NCI-H774 (cell line): ENCODE results near the gene FUCA1.
"Not testable (repeated sequence)": the region's sequence is repeated elsewhere in the genome, so short reads cannot be mapped to it uniquely, and the experiment has no call there.

Experiments used
- DNase-seq: peaks from one replicate; lab custom pipeline; 2025; lab: John Stamatoyannopoulos, UW

FUCA1 gene

DNA sequence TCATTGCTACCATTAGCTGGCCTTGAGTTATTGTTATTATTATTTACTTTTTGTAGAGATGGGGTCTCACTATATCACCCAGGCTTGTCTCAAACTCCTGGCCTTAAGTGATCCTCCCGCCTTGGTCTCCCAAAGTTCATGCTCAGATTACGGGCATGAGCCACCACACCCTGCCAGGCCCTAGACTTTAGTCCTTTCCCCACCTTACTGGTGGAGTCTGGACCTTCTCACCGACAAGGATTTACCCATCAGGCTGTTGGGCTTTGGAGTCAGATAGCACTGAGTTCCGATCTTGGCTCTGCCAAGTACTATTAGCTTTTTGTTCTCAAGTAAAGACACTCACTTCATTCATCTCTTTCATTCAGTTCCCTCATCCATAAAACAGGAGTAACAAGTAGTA lies 27.9 kb upstream of the FUCA1 start:
- DNase-seq, result no peak

GRCh38 chr1:23895082-23895481 lies 27.0 kb upstream of the FUCA1 start:
- no peak for DNase-seq

DNA sequence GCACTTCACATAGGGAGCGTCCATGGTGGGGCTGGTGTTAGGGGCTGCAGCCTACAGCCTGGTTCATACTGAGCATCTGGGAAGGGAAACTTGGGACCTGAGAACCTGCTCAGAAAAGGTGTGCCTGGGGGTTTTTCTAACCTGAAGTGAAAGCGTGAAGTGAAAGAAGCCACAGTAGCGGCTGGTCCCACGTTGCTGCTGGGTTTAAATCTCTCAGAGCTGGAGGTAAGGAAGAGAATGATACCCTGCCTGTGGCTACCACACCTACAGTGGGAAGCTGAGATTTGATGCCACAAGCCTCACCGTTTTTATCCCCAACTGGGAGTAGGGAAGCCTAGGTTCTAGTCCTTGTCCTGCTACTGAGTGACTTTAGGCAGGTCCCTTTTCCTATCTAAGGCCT lies 21.0 kb upstream of the FUCA1 start:
- no peak for DNase-seq

DNA sequence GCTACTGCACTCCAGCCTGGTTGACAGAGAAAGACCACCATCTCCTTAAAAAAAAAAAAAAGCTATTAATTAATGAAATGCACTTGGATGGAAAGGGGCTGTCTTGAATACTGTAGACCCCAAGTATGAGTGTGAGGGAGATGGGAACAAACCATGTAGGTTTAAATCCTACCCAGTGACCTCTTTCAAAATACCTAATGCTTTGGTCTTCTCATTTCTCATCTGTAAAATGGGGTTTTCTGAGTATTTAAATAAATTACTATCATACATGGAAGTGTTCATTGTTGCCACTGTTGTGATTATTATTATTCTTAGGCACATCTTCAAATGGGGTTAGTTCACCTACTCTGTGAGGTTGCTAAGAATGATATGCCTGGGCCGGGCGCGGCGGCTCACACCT lies 17.1 kb upstream of the FUCA1 start:
- no peak for DNase-seq

- no peak for DNase-seq
Measured at GRCh38 chr1:23882746-23883145, 14.7 kb upstream of the FUCA1 start.

DNA sequence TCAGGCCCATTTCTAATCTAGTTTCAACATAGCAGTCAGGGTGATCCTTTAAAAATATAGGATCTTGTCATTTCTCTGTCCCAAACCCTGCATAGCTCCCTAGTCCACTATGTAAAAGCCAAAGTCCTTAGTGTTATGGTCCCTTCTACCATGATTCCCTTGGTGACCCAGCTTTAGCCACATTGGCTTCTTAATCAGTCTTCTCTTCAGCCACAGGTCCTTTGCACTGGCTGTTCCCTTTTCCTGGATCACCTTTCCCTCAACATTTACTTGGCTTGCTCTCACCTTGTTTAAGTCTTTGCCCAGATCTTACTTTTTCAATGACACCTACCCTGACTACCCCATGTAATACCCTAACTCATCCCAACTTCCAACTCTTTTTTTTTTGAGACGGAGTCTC lies 11.7 kb upstream of the FUCA1 start:
- DNase-seq, result no peak

GRCh38 chr1:23878668-23879067 lies 10.6 kb upstream of the FUCA1 start:
- DNase-seq, result no peak

GRCh38 chr1:23875382-23875781 lies 7.3 kb upstream of the FUCA1 start:
- no peak for DNase-seq

- DNase-seq, result no peak
Measured at GRCh38 chr1:23872421-23872820, 4.3 kb upstream of the FUCA1 start.

- DNase-seq, result no peak
Measured at GRCh38 chr1:23869051-23869450, 961 bp upstream of the FUCA1 start.

GRCh38 chr1:23868557-23869016 lies 497 bp upstream of the FUCA1 start:
- DNase-seq, result no peak

- no peak for DNase-seq
Measured at GRCh38 chr1:23867542-23867894, 572 bp downstream of the FUCA1 start.

DNA sequence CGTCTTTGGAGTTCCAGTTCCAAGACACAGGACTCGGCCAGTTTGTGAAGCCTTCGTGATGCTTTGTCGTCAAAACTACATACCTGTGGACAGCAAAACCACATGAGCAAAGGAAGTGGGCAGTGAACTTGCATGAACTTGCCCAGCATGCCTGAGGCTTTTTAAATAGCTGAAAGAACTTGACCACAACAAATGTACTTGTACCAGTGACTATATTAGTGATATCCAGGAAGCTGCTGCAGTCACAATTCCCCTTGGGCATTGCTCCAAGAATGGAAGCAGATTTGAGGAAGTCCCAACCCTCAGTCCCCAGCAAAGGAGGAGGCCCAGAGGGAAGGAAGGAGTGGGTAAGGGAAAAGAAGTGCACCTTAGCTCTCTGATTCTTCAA lies 2.6 kb downstream of the FUCA1 start:
- DNase-seq, result no peak

DNA sequence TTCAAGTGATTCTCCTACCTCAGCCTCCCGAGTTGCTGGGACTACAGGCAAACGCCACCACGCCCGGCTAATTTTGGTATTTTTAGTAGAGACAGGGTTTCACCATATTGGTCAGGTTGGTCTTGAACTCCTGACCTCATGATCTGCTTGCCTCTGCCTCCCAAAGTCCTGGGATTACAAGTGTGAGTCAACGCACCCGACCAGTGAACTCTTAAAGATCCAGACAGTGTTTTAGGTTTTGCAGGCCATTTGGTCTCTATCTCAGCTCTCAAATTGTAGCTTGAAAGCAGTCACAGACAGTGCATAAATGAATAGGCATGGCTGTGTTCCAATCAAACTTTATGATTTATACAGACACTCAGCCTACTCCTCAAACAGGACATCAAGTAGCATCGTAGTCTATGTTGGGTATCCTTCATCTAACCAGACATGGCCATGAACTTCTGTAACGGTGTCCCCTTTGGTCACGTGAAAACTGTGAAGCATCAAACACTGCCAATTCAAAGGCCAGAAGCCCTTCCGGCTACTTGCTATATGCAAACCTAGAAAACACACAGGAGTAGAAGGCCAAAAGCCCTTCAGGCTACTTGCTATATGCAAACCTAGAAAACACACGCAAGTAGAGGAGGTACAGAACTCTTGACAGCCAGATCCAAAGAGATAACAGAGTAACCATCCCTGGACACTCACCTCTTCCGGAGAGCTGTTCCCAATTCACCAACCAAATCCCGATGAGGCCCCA lies 3.1 kb downstream of the FUCA1 start:
- DNase-seq, result no peak

- DNase-seq, result no peak
Measured at GRCh38 chr1:23862640-23863039, 5.5 kb downstream of the FUCA1 start.

DNA sequence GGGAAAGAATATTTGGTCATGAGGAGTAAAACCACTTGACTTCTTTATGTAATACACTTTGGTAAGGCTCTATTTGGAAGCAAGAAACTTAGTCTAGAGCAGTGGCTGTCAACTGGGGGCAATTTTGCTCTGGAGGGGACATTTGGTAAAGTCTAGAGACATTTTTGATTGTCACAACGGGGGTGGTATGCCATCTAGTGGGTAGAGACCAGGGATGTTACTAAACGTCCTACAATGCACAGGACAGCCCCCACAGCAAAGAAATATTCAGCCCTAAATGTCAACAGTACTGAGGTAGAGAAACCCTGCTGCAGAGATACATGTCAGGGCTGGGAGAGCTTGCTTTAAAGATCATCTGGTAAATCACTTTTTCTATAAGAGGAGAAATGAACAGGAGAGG lies 13.5 kb downstream of the FUCA1 start:
- DNase-seq, result no peak

DNA sequence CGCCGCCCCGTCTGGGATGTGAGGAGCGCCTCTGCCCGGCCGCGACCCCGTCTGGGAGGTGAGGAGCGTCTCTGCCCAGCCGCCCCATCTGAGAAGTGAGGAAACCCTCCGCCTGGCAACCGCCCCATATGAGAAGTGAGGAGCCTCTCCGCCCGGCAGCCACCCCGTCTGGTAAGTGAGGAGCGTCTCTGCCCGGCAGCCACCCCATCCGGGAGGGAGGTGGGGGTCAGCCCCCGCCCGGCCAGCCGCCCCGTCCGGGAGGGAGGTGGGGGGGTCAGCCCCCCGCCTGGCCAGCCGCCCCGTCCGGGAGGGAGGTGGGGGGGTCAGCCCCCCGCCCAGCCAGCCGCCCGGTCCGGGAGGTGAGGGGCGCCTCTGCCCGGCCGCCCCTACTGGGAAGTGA lies 15.0 kb downstream of the FUCA1 start:
- not testable (repeated sequence) for DNase-seq

DNA sequence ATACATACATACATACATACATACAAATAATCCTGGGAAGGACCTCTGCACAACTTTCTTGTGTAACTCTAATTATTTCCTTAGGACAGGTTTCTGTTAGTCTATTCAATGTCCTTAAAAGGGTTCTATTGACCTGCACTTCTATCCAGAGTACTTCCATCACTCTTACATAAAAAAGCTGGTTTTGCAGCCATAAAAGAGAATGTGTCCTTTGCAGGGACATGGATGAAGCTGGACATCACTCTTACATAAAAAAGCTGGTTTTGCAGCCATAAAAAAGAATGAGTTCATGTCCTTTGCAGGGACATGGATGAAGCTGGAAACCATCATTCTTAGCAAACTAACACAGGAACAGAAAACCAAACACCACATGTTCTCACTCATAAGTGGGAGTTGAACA lies 16.7 kb downstream of the FUCA1 start:
- DNase-seq, result not testable (repeated sequence)

DNA sequence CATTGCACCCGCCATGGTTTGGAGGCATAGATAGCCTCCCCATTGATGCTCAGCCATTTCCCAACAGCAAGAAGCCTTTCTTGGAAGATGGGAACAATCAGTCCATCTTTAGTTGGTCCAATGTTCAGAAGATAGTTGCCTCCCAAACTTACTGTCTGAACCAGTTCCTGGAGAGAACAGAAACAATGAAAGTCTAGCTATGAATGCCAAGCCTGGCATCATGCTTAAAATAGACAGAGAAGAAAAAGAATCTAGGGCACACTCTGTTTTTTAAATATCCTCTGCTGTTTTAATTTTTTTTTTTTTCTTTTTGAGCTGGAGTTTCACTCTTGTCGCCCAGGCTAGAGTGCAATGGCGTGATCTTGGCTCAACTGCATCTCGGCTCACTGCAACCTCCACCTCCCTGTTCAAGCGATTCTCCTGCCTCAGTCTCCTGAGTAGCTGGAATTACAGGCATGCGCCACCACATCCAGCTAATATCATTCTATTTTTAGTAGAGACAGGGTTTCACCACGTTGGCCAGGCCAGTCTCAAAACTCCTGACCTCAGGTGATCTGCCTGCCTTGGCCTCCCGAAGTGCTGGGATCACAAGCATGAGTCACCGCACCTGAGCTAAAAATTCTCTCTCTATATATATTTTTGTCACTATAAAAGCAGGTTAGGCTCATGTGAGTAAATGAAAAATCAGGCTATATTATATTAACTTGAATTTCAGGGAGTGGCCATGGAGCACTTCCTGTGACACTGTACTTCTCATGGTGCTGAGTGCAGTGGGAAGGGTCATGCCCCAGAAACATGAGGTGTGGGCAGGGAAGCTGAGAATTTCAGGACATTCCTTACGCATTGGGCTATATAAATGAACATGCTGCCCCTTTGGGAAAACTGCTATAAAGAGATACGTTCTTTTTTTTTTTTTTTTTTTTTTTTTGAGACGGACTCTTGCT lies 19.1 kb downstream of the FUCA1 start:
- no peak for DNase-seq

DNA sequence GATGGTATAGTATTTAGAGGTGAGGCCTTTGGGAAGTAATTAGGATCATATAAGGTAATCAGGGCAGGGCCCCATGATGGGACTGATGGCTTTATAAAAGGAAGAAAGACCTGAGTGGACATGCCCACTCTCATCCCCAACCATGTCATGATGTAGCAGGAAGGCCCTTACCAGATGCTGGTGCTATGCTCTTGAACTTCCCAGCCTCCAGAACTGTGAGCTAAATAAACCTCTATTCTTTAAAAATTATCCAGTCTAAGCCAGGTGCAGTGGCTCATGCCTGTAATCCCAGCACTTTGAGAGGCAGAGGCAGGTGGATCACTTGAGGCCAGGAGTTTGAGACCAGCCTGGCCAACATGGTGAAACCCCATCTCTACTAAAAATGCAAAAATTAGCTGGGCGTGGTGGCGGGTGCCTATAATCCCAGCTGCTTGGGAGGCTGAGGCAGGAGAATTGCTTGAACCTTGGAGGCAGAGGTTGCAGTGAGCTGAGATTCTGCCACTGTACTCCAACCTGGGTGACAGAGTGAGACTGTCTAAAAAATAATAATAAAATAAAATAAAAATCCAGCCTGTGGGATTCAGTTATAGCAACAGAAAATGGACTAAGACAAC lies 20.5 kb downstream of the FUCA1 start:
- DNase-seq, result not testable (repeated sequence)

- DNase-seq, result no peak
Measured at GRCh38 chr1:23845163-23845562, 22.9 kb downstream of the FUCA1 start.

GRCh38 chr1:23843644-23844043 lies 24.4 kb downstream of the FUCA1 start:
- no peak for DNase-seq

- DNase-seq, result no peak
Measured at GRCh38 chr1:23838401-23838866, 29.7 kb downstream of the FUCA1 start.
